GM19452 (cell line): ENCODE measurements around the gene TMEM236.

Experiments used
- ATAC-seq: cut with Tn5 transposase; IDR thresholded peaks from one replicate; pipeline ENCODE4 v1.9.1; 2021; ENCODE audit not compliant: unreplicated experiment

The TMEM236 gene

DNA sequence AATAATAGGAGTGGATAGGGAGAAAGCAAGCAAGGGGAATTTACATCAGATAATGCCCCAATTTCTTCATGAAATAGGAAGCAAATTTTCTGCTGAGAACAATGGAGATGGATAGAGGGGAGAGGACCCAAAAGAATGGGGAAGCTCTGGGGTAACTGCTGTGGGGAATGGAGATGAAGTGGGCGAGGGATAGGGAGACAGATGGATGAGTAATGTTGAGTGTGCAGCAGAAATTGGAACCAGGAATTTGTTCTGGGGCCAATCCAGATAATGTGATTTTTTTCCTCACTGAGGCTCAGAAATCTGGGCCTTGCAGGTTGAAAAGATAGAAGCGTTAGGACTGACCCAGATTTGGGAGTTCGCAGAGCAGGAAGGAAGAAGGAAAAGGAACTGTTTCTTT, 32.7 kb downstream of the TMEM236 start:
- no peak for ATAC-seq

DNA sequence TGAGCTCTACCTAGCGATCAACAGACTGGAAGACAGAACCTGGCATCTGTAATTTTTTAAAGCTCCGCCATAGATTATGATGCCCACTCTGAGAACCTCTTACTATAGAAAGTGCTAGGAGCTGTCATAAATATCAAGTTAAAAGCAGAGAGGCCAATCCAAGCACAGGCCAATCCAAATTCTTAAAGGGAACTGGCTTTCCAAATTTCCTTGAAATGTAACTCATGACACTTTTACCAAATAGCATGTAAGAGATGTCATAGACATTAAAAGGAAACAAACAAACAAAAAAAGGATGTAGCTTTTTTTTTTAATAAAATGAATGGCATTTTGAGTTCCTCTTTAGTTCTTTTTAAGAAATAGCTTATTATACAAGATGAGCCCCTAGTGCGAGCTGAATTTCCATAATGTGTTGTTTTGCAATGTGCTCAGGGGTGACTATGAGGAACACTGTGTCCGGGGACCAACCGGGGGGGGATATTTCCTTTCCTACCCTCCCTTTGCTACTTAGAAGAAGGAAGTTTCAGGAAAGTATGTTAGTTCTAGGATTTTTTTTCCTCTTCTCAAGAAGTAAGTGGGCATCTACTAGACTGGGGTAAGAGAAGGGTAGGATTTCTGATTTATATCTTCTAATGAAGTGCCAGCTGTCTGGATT, 33.4 kb downstream of the TMEM236 start:
- no peak for ATAC-seq

DNA sequence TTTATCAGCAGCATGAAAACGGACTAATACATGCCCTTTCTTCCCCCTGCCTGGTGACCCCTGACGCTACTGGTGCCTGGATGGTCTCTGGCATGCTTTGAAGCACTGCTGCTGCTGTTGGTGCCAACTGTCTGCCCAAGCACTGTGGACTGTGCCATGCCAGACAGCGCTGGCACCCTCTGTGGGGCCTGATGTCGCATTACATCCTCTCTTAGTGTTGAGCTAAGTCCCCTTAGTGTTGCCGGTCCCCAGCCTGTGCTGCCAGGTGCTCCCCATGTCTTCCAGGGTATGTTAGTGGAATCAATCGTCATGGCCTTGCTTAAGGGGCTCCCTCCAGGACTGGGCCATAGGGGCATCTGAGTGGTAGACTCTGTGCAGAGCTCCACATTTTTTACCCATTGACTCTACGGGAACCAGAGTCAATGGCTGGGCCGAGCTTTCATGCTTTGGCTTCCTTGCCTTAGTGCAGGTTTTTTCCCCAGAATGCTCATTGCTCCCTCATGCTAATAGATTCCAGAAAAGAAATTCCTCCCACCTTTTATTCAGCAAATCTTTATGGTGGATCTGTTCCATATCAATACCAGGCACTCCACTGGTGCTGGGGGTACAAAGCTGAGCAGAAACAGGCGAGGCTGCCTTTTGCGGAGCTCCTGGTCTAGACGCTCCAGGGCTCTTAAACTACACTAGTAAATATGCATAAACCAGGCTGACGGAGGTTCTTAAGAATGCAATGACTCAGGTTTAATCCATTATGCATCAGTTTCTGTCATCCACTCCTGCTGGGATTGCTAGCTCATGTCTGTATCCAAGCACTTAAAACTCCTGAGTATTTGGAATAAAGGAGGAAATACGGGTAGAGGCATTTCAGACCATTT, 35.3 kb downstream of the TMEM236 start:
- no peak for ATAC-seq

DNA sequence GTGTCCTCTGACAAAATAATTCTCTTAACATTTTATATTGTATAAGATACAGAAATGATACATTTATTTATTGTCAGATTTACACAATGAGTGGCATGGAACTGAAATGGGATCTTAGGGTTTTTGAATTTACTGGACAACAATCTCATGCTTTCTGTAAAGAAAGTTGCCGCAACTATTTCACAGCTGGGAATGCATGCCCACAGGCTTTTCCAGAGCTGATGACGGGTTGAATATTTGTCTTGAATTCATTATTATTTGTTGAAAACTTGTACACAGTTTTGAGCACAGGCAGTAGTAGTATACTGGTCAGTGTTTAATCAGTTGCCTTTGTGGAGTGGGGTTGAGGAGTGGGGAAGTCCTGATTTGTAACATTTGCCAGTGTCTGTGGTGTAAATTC, 36.6 kb downstream of the TMEM236 start:
- no peak for ATAC-seq

DNA sequence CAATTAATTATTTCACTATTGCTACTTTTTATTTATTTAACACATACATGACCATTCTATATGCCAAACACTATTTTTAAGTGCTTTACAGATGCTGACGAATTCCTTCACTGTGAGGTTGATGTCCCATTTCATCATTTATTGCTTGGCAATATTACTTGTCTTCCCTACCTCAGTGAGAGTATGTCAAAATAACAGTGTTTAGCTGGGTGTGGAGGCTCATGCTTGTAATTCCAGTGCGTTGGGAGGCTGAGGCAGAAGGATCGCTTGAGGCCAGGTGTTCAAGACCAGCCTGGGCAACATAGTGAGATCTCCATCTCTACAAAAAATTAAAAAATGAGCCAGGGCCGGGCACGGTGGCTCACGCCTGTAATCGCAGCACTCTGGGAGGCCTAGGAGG, 37.4 kb downstream of the TMEM236 start:
- no peak for ATAC-seq

DNA sequence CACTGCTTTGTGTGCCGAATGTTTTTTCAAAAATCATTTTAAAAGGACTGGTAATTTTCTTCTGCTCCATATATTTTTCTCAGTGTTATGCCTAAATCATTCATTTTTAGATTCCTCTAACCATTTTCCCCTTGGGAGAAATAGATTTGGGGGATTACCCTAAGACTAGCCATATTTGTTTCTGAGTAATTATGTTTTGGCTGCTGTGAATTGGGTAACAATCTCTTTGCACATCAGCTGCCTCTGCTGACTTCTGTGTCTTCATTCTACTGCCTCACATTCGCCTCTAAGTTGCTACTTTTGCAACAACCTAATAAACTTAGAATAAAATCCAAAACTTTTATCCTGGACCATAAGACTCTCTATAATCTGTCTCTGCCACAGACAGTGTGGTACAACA, 38.6 kb downstream of the TMEM236 start:
- ATAC-seq: no peak

DNA sequence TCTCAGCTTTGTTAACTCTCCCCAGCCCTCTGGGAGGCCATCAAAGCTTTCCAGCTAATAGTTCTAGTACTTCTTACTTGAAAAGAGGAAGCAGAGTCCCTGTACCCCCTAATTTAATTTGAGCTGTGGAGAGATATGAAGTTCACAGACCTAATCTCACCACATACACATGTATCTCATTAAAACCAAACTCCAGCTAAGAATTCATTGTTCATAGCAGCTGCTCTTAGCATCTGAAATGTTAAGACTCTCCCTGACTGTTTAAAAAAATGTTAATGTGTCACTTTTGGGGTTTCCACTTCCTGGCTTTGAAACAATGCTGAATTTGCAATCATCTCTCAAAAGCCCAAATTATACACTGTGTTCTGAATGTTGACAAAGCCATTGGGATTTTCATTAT, 41.0 kb downstream of the TMEM236 start:
- no peak for ATAC-seq

DNA sequence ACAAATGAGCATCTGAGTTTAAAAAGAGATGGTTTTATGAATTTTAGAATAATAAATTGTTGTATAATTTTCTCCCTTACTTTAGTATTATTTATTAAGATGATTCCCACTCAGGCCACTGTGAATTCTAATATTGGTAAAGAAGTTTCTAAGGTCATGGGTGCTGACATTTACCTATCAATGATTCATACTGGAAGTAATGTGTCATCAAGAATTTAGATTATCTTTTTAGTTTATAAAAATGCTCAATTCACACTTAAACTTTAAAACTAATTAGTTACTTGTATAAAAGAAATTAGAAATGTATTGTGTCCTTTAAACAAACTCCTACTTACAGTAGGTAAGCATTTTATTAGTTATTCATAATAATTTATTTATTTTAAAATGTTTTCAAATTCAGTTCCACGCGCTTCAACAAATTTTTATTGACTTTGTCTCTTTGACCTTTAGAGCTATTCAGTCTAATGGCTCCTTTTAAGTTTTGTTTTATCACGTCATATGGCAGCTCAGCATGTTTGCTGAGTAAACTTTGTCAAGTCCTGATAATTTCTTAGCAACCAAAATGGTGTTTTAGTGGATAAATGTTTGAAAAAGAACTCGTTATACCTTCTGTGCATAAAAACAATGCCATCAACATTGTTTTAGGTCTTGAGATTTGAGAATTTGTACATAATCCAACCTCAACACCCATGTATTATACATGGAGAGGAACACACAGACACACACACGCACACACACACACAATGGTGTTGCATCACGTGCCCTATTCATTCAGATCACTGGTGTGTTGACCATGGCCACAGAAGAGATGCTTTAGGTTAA, 42.0 kb downstream of the TMEM236 start:
- no peak for ATAC-seq

DNA sequence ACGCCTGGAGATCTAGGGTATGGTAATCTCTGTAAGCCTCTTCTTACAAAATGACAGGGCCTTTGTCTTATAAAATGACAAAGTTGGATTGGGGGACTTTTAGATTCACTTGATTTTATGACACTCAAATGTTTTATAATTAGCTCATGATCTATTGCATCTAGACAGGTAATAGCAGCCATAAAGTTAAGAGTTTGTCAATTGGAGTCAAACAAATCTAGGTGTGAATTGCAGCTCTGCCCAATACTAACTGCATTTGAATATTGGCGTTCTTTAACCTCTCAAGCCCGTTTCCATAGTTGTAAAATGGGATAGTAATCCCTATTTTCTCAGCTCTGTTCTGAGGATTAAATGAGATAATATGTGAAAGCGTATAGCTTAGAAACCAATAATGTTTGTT, 43.1 kb downstream of the TMEM236 start:
- ATAC-seq: no peak

DNA sequence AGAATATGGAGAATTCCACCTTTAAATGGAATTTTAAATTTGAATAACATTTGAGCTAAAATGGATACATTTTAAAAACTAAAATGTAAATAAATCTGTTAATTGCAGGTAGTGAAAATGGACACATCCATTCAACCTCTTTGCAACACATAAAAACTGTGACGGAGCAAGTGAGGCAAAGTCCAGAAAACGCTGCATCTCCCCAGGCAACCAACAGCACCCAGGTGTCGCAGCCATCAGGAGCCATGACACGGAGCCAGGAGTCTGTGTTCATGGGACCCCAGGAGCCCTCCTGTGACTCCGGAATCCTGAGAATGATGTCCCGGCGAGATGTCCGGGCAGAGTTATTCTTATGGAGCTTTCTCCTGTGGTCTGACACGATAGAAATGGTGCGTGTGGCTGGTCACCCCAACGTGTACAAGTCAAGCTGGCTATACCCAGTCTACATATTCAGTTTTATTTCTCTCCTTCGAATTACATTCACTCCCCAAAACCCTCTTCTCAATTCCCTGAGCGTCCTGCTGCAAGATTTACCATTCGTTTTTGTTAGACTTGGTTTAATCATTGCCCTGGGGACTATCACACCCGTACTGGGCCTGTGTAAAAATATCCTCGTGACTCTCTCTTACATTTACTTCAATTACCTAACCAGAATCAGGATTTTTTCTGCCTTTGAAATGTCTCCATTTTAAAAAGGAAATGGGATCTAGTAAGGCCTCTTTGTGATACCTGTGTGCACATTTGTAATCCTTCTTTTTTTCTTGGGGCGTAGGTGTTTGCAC, 44.0 kb downstream of the TMEM236 start:
- ATAC-seq: no peak

DNA sequence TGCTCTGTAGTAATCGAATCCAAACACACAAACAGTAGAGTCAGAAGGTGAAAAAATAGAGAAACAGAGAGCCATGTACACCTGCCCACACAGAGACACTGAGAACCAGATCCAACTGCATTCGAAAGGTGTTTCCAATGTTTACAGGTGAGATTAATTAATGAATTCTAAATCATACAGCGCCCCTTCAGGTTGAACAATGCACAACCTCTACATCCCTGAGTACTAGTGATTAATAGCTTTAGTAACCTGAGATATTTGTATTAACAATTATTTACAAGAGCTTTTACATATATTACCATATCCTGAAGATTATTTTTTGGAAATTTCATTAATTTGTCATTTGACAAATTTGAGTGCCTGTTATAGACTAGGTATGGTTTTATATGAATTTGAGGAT, 49.5 kb downstream of the TMEM236 start:
- ATAC-seq: no peak

DNA sequence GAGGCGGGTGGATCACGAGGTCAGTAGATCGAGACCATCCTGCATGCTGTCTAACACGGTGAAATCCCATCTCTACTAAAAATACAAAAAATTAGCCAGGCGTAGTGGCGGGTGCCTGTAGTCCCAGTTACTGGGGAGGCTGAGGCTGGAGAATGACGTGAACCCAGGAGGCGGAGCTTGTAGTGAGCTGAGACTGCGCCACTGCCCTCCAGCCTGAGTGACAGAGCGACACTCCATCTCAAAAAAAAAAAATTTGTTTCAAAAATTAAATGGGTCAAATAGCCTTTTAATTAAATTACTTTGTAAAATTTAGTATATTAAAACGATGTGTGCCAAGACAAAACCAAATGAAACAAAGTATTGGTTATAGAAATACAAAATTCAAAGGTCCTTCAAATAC, 50.3 kb downstream of the TMEM236 start:
- ATAC-seq: no peak

DNA sequence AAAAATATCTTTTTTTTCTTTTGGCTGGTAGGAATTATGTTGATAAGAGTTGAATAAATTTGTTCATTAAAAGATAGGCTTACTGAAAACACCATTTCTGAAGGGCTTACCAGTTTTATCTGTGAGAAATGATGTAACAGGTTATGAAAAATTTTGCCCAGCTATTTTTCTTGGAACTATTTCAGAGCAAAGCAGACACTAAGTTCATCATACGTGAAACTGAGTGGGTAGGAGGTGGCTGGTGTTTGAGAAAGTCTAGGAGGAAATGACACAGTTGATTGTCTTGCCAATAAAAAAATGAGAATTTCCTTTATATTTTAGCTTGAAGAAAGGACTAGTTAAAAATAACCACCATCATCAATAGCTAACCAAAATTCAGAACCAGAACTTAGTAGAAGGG, 51.0 kb downstream of the TMEM236 start:
- no peak for ATAC-seq

DNA sequence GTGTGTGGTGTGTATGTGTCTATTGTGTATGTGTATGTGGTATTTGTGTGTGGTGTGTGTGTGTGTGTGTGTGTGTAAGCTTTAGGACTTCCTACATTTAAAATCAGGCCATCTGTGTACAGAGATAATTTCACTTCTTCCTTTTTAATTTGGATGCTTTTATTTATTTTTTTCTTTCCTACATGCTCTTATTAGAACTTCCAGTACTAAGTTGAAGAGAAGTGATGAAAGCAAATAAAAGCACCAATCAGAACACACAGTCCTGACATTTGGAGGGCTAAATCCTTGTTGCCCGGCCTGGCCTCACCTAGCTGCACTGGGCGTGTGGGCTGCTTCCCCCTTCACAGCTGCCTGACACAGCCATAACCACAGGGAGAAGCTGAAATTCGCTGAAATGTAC, 53.3 kb downstream of the TMEM236 start:
- ATAC-seq: peak; percentile 11

DNA sequence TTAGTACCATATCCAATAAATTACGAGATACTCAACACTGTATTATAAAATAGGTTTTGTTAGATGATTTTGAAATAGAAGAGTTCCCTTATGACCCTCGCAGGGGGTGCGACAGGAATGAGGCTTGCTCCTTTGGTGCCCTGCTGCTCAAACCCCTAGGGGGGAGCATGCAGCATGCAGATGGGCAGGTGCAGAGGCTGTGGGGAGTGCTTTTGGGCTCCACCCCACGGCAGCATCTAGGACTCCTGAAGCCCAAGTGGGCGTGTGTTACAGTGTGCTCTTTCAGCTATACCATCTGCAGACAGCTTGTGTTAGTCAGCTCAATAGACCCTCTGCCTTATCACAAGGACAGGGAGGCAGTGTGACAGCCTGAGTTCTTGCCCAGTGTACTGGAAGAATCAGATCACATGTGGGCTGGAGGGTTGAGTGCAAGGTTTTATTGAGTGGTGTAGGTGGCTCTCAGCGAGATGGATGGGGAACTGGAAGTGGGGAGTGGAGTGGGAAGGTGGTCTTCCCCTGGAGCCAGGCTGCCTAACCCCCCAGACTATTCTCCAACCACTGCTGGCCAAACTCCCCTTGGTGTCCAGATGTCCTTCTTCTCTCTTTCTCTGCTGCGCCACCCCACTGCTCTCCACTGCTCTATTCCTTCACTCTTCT, 54.0 kb downstream of the TMEM236 start:
- ATAC-seq: peak; percentile 87

DNA sequence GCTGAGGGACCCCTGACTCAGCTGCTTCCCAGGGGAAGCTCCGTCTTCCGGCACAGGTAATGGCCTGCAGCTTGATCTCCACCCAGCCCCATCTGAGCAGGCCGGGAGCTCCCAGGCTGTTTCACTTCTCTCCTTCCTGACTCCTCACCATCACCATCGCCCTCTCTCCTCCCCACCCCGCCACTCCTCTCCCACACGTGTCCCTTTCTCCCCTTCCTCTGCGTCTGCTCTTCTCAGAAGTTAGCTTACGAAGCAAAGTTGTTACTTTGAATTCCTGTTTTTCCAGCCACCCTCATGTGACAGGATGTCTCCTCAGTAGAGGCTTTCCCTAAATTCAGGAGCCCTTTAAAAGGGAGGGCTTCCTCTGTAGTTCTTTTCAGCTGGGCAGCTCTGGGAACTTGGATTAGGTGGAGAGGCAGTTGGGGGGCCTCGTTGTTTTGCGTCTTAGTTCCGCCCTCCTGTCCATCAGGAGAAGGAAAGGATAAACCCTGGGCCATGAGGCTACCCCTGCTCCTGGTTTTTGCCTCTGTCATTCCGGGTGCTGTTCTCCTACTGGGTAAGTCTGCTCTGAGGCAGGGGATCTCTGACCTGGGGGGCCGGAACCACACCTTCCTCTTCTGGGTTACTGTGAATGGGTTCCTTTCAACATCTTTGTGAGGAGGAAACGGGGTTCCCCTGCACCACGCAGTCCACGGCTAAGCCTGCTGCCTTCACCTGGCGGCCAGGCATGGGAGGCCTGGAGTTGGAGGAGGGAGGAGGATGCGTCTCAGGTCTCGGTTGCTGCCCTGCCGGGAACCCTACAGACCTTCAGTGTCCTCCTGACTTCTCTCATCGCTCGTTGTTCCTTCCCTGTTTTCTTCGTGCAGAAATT, 57.2 kb downstream of the TMEM236 start, which contains the start of gene MRC1:
Gene MRC1 (plus strand): TSS at position 378 of the 871 bp plus-strand sequence. CDS start 118 bp downstream, at position 496.
- ATAC-seq: no peak

DNA sequence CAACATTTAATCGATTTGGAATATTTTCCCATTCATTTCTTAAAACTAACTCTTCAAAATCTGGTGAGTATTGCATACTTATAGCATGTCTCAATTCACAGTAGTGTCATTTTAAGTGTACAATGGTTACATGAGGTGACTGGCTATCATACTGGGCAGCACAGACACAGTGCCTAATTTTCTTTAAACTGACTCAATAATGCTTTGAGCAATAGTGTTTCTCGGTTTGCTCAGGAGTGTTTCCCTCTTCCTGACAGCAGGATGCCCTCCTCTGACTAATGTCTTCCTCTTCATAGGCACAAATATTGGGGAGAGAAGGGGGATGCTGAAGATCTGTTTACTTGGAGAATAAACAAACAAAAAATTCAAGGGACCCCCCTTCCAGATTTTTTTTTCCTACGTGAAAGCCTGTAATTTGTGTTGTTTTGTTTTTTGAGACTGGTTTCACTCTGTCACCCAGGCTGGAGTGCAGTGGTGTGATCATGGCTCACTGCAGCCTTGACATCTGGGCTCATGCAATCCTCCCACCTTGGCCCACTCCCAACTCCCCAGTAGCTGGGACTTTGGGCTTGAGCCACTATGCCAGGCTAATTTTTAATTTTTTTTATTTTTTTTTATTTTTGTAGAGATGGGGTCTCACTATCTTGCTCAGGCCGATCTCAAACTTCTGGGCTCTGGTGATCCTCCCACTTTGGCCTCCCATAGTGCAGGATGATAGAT, 59.3 kb downstream of the TMEM236 start:
- no peak for ATAC-seq

DNA sequence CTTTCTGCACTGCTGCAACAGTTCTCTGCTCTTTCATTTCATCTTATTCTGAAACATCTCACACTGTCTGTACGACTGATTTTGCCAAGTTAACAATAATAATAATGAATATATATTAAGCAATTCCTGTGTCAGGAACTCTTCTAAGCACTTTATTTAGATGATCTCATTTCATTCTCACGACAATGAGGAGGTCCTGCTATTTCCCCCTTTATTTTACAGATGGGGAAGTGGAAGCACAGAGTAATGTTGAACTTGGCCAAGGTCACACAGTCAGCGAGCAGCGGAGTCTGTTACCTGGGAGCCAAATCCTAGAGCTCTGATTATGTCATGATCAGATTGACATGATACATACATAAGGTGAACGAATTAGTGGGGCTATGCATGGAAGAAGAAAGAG, 63.0 kb downstream of the TMEM236 start:
- ATAC-seq: no peak

DNA sequence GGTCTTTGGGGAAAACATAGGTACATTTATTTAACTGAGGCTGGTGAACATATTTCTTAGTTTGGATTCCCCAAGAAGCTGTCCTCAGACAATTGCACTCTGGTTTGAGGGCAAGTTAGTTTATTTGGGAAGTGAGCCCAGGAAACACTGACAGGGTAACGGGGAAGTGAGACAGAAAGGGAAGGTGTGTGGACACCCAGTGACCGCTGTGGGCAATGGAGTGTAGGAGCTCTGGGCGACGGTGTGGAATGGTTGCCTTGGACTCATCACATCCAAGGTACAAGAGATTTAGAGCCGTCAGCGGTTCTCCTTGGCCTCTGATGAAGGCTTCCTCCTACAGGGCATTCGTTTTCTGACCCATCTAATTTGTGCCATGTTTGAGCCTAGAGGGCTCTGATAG, 64.2 kb downstream of the TMEM236 start:
- ATAC-seq: no peak
